Omental fat pad (tissue), 4 donors: Measurements from ENCODE around the gene GPER1. TPM values are rescaled to one million over a fixed set of nuclear protein-coding genes. Genes with fewer than 3 reads are reported as not detected.
A peak's percentile ranks its signal among the peaks of the same experiment; 100 is the strongest.

Experiments used
- ATAC-seq: fragments of 150-250 bp; one replicate; pipeline ENCODE4 v1.9.1; 2016; ENCODE audit warnings: mild to moderate bottlenecking, moderate library complexity; ENCODE audit not compliant: low FRiP score
- DNase-seq: peaks from one replicate; pipeline ENCODE4 v3.0.0-alpha.2; 2019; ENCODE audit warnings: low spot score
- total RNA-seq, 4 donors: library from RNA; depleted of rRNA; stranded (reverse); fragments of >200 nt; gene quantifications; one replicate each; pipeline ENCODE4 v1.1.0, GENCODE V29; 2016
- TF ChIP-seq, protein P1 (sequence below), 3 donors: fragments of 450-650 bp; IDR thresholded peaks; one replicate each; pipeline ENCODE4 v1.5.1; 2016 to 2017; ENCODE audit warnings: antibody characterized with exemption in 3 of 3, mild to moderate bottlenecking in 3 of 3, moderate library complexity in 2 of 3

Gene GPER1
- total RNA-seq, 4 donors from 2014 or later, result 3.2 to 18.9 (median 4.1) TPM

DNA sequence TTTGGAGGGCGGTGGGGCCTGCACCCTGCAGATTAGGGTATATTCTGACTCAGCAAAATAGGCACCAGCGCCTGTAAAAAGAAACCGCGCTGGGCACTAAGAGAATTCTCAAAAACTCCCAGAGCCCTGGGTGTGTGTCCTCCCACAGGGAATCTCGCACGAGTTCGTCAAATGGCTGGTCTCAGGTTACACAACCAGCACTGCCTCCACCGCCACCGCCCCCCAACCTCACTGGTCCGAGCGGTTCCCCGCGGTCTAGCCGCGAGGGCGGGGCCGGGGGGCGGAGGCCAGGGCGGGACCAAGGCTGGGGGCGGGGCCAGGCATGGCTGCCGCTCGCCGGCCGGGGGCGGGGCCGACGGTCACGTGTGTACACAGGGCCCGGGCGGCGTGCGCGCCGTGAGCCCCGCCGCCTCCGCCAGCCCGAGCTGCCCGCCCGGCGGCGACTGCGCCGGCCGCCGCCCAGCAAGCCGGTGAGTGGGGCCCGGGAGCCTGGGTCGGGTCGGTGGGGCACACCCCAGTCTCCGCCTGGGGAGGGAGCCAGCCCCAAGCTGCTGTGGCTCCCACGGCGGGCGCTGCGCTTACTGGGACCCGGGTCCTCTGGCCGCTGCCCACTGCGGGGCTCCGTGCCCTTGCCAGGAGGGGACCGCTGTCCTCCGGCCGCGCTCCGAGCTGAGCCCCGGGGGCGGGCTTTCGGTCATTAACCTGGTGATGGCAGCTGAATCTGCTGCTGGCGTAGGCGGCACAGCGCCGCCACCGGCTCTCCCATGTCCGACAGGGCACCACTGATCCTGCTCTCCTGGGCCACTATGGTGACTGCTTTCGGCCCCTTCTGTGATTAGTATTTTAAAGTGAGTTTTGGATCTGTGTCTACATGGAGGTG is 43.5 kb upstream of the GPER1 start, which contains the start of gene GPR146:
Gene GPR146, plus strand, starts transcription at position 358 of the 880 bp plus-strand sequence. CDS start 12,970 bp downstream, outside the sequence.
- TF ChIP-seq, protein P1, sequence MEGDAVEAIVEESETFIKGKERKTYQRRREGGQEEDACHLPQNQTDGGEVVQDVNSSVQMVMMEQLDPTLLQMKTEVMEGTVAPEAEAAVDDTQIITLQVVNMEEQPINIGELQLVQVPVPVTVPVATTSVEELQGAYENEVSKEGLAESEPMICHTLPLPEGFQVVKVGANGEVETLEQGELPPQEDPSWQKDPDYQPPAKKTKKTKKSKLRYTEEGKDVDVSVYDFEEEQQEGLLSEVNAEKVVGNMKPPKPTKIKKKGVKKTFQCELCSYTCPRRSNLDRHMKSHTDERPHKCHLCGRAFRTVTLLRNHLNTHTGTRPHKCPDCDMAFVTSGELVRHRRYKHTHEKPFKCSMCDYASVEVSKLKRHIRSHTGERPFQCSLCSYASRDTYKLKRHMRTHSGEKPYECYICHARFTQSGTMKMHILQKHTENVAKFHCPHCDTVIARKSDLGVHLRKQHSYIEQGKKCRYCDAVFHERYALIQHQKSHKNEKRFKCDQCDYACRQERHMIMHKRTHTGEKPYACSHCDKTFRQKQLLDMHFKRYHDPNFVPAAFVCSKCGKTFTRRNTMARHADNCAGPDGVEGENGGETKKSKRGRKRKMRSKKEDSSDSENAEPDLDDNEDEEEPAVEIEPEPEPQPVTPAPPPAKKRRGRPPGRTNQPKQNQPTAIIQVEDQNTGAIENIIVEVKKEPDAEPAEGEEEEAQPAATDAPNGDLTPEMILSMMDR (IDR thresholded peaks at IDR 0.05), result no peak
- peak; percentile 99 for ATAC-seq
- peak; percentile 97 for DNase-seq

DNA sequence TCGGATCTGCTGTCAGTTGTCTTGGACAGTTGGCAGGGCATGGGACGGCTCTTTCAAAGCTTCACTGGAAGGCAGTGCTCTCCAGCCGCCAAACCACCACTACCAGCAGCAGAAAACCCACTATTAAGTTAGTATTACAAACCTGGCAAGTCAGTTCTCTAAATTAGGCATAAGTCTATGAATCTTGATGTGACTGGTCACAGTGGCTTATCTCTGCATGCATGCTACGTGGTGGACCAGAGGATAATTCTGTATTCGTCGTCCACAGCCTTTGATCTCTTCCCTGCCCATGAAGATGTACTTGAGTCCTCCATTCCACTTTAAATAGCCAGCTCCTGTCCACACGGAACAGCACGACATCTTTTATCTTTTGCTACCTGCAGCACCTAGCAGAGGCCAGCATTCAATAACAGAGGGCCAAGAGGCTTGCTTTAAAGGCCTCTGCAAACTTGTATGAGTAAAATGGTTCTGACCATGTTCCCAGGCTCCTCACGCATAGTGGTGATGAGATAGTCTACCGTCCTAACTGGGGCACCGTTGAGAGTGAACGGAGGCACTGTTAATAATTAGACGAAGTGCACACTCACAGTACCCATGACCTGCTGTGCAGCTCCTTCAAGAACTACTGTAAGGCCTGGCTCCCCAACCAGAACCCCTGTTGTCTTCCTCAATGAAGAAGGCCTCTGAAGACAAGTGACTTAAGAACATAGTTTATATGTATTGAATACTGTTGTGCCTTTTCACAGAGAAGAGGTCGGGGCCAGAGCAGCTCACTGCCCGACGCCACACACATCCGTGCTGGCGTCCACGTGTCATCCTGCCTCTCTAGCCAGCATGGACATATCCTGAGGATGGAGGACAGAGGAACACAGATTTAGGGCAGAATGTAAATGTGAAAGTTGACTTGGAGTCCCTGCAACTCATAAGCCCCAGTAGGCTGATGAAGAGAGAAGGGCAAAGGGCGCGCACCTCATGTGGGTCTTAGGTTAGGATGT is 42.5 kb upstream of the GPER1 start:
- ATAC-seq, result no peak
- DNase-seq, result no peak
- TF ChIP-seq, protein P1 (IDR thresholded peaks at IDR 0.05), result no peak

DNA sequence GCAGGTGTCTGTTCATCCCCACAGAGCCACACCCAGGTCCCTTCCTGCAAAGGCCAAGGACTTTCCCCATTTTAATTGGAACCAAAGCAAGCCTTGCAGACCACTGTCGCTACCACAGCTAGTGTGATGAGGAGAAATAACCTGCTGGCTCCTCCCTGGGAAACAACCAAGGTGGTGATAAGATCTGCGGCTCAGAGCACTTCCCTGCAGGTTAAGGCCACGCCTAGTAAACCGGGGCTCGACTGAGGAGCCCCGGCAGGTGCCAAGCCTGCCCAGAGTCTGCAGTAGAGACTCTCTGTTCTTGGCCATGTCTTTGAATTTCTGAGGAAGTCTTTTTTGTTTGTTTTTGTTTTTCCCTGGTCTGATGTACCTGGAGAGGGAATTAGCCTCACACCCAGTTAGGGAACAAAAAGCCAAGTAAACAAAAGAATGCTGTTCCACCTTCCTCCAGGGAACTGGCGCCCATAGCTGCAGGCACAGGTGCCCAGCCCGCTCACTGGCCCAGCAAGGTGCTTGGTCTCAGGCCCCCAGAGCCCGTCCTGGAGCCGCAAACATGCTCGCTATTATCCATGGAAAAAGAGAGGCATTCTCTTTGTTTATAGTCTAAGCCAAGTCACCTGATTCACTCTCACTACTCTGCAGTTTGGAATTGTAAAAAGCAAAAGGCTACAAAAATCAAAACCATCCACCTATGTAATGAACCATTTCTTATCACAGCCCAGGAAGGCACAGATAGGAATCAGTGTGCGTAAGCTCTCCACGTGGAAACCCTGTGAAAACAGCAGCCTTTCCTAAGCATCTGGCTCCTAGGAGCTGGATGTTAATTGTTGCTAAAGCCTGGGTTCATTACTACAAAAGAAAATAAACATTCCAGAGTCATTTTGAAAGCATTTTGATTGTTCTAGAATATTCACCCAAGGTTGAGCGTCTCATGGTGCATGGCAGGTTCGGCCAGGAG is 40.9 kb upstream of the GPER1 start:
- DNase-seq (no peak), ATAC-seq (no peak)
- TF ChIP-seq, protein P1 (IDR thresholded peaks at IDR 0.05), result no peak

DNA sequence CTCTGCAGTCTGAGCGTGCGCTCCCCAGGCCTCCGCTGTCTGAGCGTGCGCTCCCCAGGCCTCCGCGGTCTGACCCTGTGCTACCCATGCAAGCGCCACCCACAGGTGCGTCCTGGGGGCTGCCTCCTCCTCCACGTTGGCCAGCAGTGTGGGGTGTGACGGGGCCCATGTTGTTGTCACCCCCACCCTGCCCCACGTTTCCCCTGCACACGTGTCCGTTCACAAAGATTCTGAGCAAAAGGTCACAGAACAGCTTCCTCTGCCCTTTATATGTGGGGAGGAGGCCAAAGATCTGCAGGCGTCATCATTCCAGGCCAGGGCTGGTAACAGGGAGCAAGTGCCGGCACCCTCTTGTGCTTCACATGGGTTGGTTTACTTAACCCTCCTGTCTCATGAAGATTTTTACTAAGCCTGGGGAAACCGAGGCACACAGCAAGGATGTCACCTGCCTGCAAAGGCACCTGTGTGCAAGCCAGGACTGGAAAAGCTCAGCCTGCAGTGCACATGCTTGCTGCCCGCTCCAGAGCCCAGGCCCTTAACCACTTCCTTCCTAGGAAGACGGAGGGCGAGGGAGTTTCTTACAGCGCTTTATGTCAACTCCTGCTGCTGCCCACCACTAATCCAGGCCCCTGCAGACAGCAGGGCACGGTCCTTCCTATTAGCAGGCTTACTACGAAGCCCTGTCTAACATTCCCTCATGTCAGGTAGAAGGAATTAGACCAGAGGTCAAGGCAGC is 38.7 kb upstream of the GPER1 start:
- ATAC-seq (no peak), DNase-seq (no peak)
- TF ChIP-seq, protein P1 (IDR thresholded peaks at IDR 0.05), result no peak

DNA sequence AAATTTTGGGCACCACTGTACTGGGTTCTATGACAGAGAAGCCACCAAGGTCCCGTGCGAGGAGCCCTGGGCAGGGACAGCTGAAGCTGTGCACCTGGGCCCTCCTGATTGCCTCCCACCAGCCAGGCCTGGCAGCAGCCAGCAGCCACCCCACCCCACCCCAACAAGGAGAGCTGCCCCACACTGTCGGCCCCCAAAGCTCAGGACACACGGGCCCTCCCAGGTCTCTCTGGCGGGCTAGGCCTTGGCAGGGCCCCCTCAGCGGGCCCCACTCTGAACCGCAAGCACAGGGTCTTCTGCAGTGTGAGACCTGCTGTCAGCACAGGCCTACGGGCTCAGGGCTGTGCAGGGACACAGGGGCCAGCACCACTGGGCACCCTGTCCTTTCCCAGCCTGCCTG is 38.1 kb upstream of the GPER1 start:
- DNase-seq (no peak), ATAC-seq (no peak)
- TF ChIP-seq, protein P1 (IDR thresholded peaks at IDR 0.05), result no peak
